ENCODE results near the gene FANCC.

Gene FANCC

GRCh38 chr9:95055334-95055850 is 262.1 kb downstream of the FANCC start:
- DNase-seq (no peak), ATAC-seq (ENCODE audit: insufficient read depth, low read depth) (no peak)
- Histone ChIP-seq H3K9ac (ENCODE audit: low read depth, low read length) (no peak overlapping the region), H3K4me1 (ENCODE audit: insufficient read depth, low read length) (no peaks in the 10 kb centered on the region), H3K27ac (ENCODE audit: low read length) (no peak overlapping the region), H4K20me1 (ENCODE audit: insufficient read depth, low read length) (no peaks in the 10 kb centered on the region), H3K4me3 (ENCODE audit: low read depth in 1 of 2, low read length in 2 of 2) (no peak overlapping the region), H3K79me2 (ENCODE audit: insufficient read depth, low read length) (no peaks in the 10 kb centered on the region), H3K27me3 (ENCODE audit: insufficient read depth, low read length, poor library complexity) (no peaks in the 10 kb centered on the region), H2AFZ (ENCODE audit: low read depth, low read length) (no peak overlapping the region), H3K4me2 (ENCODE audit: insufficient read depth, low read length) (no peak overlapping the region), H3K36me3 (ENCODE audit: insufficient read depth, low read length) (no peaks in the 10 kb centered on the region), H3K9me3 (ENCODE audit: insufficient read depth, low read length, severe bottlenecking) (no peaks in the 10 kb centered on the region)
- TF ChIP-seq CTCF (IDR thresholded peaks at IDR 0.05; ENCODE audit: borderline replicate concordance, extremely low read depth, low read length, poor library complexity, severe bottlenecking) (no peak), EZH2 (IDR thresholded peaks at IDR 0.05; ENCODE audit: borderline replicate concordance, low read depth, low read length, severe bottlenecking) (no peak)

DNA sequence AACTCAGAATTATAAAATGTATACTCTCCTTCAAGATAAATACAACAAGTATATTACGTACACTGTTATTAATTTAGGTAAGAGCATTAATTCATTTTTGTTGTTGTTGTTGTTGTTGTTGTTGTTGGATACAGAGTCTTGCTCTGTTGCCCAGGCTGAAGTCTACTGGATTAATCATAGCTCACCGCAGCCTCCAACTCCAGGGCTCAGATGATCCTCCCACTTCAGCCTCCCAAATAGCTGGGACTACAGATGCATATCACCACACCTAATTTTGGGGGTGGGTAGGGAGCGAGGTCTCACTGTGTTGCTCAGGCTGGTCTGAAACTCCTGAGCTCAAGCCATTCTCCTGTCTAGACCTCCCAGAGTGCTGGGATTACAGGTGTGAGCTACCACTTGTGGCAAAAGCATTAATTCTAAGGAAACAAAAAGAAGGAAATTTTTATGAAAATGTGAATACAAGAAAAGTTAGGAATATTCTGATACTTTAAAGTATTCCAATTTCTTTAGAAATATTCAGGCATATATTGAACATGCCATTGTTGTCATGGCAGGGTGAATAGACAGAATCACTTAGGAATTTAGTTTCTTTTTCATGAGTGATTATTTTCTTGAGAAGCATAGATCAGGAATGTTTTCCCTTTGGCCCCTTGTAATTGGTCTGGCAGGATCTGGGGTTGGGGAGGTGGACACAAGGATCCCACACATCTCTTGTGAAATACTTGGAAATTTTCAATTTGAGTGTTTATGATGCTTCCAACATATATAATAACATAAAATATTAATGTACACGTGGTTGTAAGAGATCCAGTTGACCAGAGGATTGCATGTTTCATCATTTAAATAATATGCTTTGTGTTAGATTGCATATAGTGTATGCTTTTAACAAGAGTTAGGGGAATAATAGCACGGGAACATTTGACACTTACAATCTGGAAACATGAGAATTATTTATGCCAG is 263.6 kb downstream of the FANCC start:
- no peak overlapping the region for H3K4me3 ChIP-seq (ENCODE audit: low read depth in 1 of 2, low read length in 2 of 2)
- no peaks in the 10 kb centered on the region for H4K20me1 ChIP-seq (ENCODE audit: insufficient read depth, low read length)
- H3K27ac ChIP-seq (ENCODE audit: low read length): no peak overlapping the region
- no peaks in the 10 kb centered on the region for H3K9me3 ChIP-seq (ENCODE audit: insufficient read depth, low read length, severe bottlenecking)
- ATAC-seq (ENCODE audit: insufficient read depth, low read depth): no peak
- no peak for TF ChIP-seq CTCF (IDR thresholded peaks at IDR 0.05; ENCODE audit: borderline replicate concordance, extremely low read depth, low read length, poor library complexity, severe bottlenecking)
- no peak for TF ChIP-seq EZH2 (IDR thresholded peaks at IDR 0.05; ENCODE audit: borderline replicate concordance, low read depth, low read length, severe bottlenecking)
- no peaks in the 10 kb centered on the region for H3K36me3 ChIP-seq (ENCODE audit: insufficient read depth, low read length)
- H3K9ac ChIP-seq (ENCODE audit: low read depth, low read length): no peak overlapping the region
- H3K79me2 ChIP-seq (ENCODE audit: insufficient read depth, low read length): no peaks in the 10 kb centered on the region
- no peak overlapping the region for H3K4me2 ChIP-seq (ENCODE audit: insufficient read depth, low read length)
- no peak for DNase-seq
- H3K4me1 ChIP-seq (ENCODE audit: insufficient read depth, low read length): no peaks in the 10 kb centered on the region
- no peaks in the 10 kb centered on the region for H3K27me3 ChIP-seq (ENCODE audit: insufficient read depth, low read length, poor library complexity)
- no peak overlapping the region for H2AFZ ChIP-seq (ENCODE audit: low read depth, low read length)

GRCh38 chr9:95049761-95050160 is 267.7 kb downstream of the FANCC start:
- DNase-seq (no peak), ATAC-seq (ENCODE audit: insufficient read depth, low read depth) (no peak)
- Histone ChIP-seq H4K20me1 (ENCODE audit: insufficient read depth, low read length) (no peaks in the 10 kb centered on the region), H2AFZ (ENCODE audit: low read depth, low read length) (no peak overlapping the region), H3K9ac (ENCODE audit: low read depth, low read length) (no peak overlapping the region), H3K36me3 (ENCODE audit: insufficient read depth, low read length) (no peaks in the 10 kb centered on the region), H3K4me2 (ENCODE audit: insufficient read depth, low read length) (no peak overlapping the region), H3K4me1 (ENCODE audit: insufficient read depth, low read length) (no peaks in the 10 kb centered on the region), H3K79me2 (ENCODE audit: insufficient read depth, low read length) (no peaks in the 10 kb centered on the region), H3K27me3 (ENCODE audit: insufficient read depth, low read length, poor library complexity) (no peaks in the 10 kb centered on the region), H3K4me3 (ENCODE audit: low read depth in 1 of 2, low read length in 2 of 2) (no peak overlapping the region), H3K9me3 (ENCODE audit: insufficient read depth, low read length, severe bottlenecking) (no peaks in the 10 kb centered on the region), H3K27ac (ENCODE audit: low read length) (no peak overlapping the region)
- TF ChIP-seq CTCF (IDR thresholded peaks at IDR 0.05; ENCODE audit: borderline replicate concordance, extremely low read depth, low read length, poor library complexity, severe bottlenecking) (no peak), EZH2 (IDR thresholded peaks at IDR 0.05; ENCODE audit: borderline replicate concordance, low read depth, low read length, severe bottlenecking) (no peak)

Data from DND-41 (cell line).